NOMO-1 treated with DMSO at 0.1 percent for 48 hours (cell line): ENCODE results near the gene METAP2.
A peak's percentile ranks its signal among the peaks of the same experiment; 100 is the strongest.

Source experiments
- DNase-seq: peaks from one replicate; lab custom pipeline; 2025; ENCODE audit not compliant: unreplicated experiment; lab: John Stamatoyannopoulos, UW

Gene METAP2

DNA sequence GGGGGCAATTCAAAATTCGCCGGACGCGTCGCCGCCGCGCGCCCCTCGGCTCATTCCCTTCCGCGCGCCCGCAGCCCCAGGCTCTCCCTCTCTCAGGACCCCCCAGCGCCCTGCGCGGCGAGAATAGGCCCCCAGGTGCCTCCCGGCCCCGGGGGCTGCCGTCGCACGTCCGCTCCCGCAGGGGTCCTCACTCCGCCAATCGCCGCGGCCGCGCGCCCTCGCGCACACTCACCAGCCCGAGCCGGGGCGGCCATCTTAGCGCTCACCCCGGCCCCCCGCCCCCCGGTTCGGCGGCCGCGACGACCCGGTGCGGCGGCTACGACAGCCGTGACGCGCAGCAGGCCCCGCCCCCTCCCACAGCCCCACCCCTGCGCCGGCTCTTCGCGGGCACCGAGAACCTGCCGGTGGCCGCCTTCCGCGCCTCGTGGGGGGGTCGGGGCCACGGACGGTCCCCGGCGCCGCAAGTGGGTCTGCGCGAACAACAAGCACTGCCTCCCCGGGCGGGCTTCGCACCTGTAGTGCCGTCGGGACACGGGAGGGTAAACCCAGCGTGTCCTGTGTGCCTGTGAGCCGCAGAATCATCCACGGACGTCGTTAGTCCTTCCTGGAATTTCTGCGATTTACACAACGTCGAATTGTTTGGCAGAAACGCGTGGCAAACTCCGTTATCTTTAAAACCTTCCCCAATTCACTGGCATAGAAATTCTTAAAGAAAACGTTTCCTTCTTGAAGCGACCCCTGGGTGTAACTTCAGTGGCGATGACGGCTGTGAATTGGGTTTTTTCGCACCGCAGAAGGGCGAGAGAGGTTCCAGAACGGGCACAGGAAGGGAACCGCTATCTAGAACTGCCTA lies 74.8 kb downstream of the METAP2 start:
- DNase-seq, result no peak

DNA sequence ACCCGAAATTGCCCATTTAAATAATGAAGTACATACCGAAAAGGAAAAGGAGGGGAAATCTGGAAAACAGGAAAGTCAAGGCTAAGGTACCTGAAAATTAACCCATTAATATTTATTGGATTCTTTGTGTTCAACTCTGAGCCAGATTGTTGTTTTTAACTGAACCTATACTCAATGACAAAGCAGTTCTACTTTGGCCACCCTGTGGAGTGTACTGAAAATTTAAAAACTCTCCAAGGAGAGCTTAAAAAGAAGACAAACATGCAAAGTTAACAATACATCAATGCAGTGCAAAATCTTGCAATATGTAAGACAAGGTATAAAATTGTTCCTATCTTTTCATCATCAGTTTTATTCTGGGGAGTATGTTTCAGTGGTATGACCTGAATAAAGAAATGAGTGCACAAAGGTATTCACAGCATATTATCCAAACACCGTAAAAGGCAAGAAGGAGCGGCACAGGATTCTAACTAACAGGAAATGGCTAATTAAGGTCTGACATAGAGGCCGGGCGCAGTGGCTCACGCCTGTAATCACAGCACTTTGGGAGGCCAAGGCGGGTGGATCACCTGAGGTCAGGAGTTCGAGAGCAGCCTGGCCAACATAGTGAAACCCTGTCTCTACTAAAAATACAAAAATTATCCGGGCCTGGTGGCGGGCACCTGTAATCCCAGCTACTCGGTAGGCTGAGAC lies 75.6 kb downstream of the METAP2 start:
- no peak for DNase-seq

DNA sequence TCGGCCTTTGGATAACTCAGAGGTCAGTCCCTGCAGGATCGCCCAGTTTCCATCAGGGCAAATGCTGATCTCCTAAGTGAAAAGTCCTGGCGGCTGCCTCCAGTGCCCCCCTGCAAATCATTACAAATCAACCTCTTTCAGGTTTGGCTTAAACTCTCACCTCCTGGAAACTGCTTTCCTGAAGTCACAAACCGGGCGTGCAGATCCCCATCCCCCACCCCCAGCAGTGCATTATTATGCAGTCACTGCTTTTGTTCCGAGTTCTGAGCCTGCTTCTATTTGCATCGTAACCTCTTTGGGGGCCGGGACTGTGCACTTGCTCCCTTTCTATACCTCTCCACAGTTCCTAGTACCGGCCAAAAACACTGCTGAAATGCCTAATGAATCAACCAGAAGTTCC lies 77.4 kb downstream of the METAP2 start, which contains the start of gene USP44:
TSS of gene USP44 (minus strand) at position 172 of the 400 bp plus-strand sequence. CDS start 17,220 bp downstream, outside the sequence.
- DNase-seq, result no peak

DNA sequence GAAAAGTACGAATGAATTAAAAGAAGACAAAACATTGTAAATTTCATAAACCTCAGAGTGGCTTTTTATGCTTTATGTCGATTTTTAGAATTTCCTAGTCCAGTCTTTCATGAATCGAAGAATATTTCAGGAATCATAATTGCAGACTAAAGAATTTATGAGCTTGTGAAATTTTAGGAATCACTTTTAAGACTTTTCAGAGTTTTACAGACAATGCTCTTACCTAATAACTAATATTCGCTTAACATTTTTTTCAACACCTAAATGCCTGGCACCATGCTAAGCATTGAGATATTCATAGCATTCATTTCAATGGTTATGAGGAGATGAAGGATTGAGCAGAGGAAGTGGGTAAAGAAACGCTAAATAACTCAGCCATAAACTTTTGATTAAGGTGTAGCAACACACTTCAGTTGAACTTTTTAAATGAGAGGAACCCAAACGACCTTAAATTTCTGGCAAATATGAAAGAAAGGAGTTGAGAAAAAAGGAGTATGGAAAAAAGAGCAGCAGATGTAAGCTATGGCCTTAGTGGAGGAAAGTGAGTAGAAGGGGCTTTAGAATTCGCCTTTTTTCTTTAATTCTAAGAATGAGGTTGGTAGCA lies 78.1 kb downstream of the METAP2 start:
- DNase-seq, result peak; percentile 47

DNA sequence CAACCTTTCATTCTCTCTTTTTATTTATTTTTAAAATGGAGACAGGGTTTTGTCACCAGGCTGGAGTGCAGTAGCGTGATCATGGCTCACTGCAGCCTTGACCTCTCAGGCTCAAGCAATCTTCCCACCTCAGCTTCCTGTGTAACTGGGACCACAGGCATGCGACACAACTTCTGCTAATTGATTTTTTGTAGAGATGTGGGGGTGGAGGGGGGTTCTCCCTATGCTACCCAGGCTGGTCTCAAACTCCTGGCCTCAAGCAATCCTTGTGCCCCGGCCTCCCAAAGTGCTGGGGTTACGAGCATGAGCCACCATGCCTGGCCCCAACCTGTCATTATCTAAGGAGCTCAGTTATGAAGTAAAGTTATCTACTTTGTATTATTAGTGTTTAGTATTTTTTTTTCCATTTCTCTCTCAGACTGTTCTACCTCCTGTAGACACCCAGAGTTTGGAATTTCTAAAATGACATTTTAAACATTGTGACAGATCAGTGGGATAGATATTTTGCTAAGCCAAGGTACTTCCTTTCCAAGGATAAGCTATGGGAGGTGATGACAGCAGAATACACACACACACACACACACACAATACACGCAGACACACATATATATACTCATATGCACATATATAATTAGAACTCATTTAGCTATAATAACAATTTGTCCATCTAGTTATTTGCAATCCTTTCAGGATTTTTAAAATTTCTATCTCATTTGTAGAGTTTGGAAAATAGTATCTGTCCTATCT lies 79.4 kb downstream of the METAP2 start:
- peak; percentile 72 for DNase-seq

DNA sequence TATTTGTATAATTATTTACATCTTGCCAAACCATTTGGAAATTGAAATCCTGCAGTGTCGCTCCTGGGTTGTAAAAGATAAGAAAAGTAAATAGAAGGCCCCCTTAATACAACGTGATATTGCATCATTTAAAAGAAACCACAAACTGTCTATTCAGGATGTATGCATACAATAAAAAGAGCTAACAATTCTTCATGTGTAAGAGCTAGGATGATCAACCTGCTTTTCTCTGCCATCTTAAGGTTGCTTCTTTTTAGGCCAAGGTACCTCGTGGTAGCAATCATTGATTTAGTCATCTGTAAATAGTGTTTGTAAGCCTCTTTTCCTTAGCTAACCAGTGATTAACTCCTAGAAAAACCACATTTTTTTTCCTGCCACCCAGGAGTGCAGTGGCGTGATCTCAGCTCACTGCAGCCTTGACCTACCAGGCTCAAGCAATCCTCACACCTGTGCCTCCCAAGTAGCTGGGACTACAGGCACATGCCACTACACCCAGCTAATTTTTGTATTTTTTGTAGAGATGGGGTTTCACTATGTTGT lies 80.7 kb downstream of the METAP2 start:
- peak; percentile 51 for DNase-seq

DNA sequence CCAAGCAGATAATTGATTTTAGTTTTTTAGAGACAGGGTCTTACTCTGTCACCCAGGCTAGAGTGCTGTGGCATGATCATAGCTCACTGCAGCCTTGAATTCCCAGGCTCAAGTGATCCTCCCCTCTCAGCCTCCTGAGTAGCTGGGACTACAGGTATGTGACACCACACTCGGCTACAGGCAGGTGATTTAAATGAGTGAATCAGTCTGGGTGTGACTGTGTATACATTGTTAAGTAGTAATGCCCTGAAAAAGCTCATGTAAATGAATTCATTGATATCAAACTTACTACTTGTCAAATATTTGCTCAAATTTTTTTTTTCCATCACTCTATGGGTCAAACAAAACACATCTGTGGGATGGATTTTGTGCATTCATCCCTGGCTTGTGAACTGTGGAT lies 83.7 kb downstream of the METAP2 start:
- no peak for DNase-seq
